GM23248 (cell line): ENCODE measurements around the gene NAT14. TPM values are rescaled to one million over a fixed set of nuclear protein-coding genes. Genes with fewer than 3 reads are reported as not detected.
"Not testable (repeated sequence)": the region's sequence is repeated elsewhere in the genome, so short reads cannot be mapped to it uniquely, and the experiment has no call there.

Experiments
- DNase-seq: peaks from one replicate; pipeline ENCODE4 v3.0.0-alpha.2; 2015
- H2AFZ ChIP-seq: fragments of 200-600 bp; sonication (generic); 2 replicates; pipeline ENCODE4 v1.6.1; 2016; ENCODE audit warnings: antibody characterized with exemption
- H3F3A ChIP-seq: fragments of 200-600 bp; sonication (generic); 2 replicates; pipeline ENCODE4 v1.6.1; 2016; ENCODE audit warnings: mild to moderate bottlenecking, antibody characterized with exemption, mixed run types; ENCODE audit not compliant: insufficient read depth
- H3K27ac ChIP-seq: fragments of 200-600 bp; sonication (generic); 2 replicates; pipeline ENCODE4 v1.5.1; 2016; ENCODE audit warnings: mild to moderate bottlenecking
- H3K27me3 ChIP-seq: fragments of 200-600 bp; sonication (generic); replicated peaks from 2 replicates; pipeline ENCODE4 v1.6.1; 2016; ENCODE audit warnings: mild to moderate bottlenecking; ENCODE audit not compliant: insufficient read depth
- H3K36me3 ChIP-seq: fragments of 200-600 bp; sonication (generic); 2 replicates; pipeline ENCODE4 v1.6.1; 2016; ENCODE audit warnings: low read depth, mild to moderate bottlenecking
- H3K4me1 ChIP-seq: fragments of 200-600 bp; sonication (generic); 2 replicates; pipeline ENCODE4 v1.6.1; 2016; ENCODE audit warnings: mild to moderate bottlenecking; ENCODE audit not compliant: insufficient read depth
- H3K4me2 ChIP-seq: fragments of 200-600 bp; sonication (generic); one replicate; pipeline ENCODE4 v1.6.1; 2016; ENCODE audit warnings: mild to moderate bottlenecking; ENCODE audit not compliant: unreplicated experiment
- H3K4me3 ChIP-seq: fragments of 200-600 bp; sonication (generic); 2 replicates; pipeline ENCODE4 v1.5.1; 2016; ENCODE audit warnings: mild to moderate bottlenecking
- H3K79me2 ChIP-seq: fragments of 200-600 bp; sonication (generic); 2 replicates; pipeline ENCODE4 v1.6.1; 2016; ENCODE audit warnings: mild to moderate bottlenecking; ENCODE audit not compliant: insufficient read depth
- H3K9ac ChIP-seq: fragments of 200-600 bp; sonication (generic); 2 replicates; pipeline ENCODE4 v1.6.1; 2016; ENCODE audit warnings: mild to moderate bottlenecking
- H3K9me2 ChIP-seq: fragments of 200-600 bp; sonication (generic); 2 replicates; pipeline ENCODE4 v1.6.1; 2016; ENCODE audit warnings: mixed run types, mild to moderate bottlenecking, moderate library complexity; ENCODE audit not compliant: insufficient read depth
- H3K9me3 ChIP-seq: fragments of 200-600 bp; sonication (generic); one replicate; pipeline ENCODE4 v1.6.1; 2017; ENCODE audit warnings: low read depth
- H4K20me1 ChIP-seq: fragments of 200-600 bp; sonication (generic); 2 replicates; pipeline ENCODE4 v1.6.0; 2016; ENCODE audit not compliant: insufficient read depth
- EZH2 ChIP-seq: fragments of 200-600 bp; sonication (generic); IDR thresholded peaks from 2 replicates; pipeline ENCODE4 v1.6.1; 2018; ENCODE audit warnings: antibody characterized with exemption, mild to moderate bottlenecking; ENCODE audit not compliant: insufficient read depth, poor library complexity, severe bottlenecking
- EZH2phosphoT487 ChIP-seq: fragments of 200-600 bp; sonication (generic); IDR thresholded peaks from 2 replicates; pipeline ENCODE4 v1.6.1; 2018; ENCODE audit warnings: antibody characterized with exemption, moderate library complexity, mild to moderate bottlenecking, low read depth; ENCODE audit not compliant: insufficient read depth
- WGBS, 2 experiments: methylation state at CpG; one replicate each; pipeline ENCODE4 v1.1.6; 2015 to 2017; ENCODE audit warnings: low lambda C conversion rate in 2 of 2, low coverage in 1 of 2; ENCODE audit errors: missing lambda C conversion rate in 2 of 2; 5-methylcytosine and 5-hydroxymethylcytosine counted together
- in situ Hi-C: fragments of 300-500 bp; cut with MboI; formaldehyde crosslinking; loops from 2 replicates; pipeline ENCODE4 v1.15.0; 2020
- polyA plus RNA-seq: library from polyadenylated mRNA; unstranded; fragments of >200 nt; fragmentation: Nextera tagmentation; extraction: Ambion mirVana; gene quantifications from 2 replicates; pipeline ENCODE4 v1.2.1, GENCODE V29; 2016
- total RNA-seq: library from RNA; depleted of rRNA; stranded (reverse); fragments of >200 nt; shearing (Covaris generic); gene quantifications from 2 replicates; pipeline ENCODE4 v1.2.3, GENCODE V29; 2014

Gene NAT14
- total and polyA plus RNA-seq, 2 experiments from 2014 or later = 12.0 to 13.4 TPM

DNA sequence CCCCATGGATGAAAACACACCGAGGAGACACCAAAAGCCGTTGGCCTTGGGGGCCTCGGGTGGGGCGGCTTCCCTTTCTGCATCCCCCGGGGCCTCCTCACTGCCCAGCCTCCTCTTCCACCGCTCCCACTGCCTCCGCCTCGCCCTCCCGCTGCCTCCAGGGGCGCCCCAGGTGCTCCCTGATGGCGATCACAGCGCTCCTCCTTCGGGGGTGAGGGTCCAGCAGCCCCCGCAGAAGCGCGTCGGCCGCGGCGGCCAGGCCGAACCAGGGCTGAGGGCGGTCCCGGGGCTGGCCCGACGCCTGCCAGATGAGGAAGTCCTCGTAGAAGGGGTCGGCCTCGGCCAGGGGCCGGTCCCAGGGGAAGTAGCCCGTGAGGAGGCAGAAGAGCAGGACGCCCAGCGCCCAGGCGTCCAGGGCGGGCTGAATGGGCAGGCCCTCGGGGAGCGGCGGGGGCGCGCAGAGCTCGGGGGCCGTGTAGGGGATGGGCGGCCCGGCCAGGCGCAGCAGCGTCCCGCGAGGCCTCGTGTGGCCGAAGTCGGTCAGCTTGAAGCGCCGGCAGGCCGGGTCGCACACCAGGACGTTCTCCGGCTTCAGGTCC, 44.7 kb downstream of the NAT14 start:
- no peak overlapping the region for H2AFZ ChIP-seq
- H3K4me3 ChIP-seq = no peak overlapping the region
- in situ Hi-C loops = no loop called here
- no peak overlapping the region for H3K4me2 ChIP-seq
- 80 to 83% methylated on average over 41 to 55 of the region's 56 CpGs for WGBS, 2 experiments
- no peaks in the 10 kb centered on the region for H3K36me3 ChIP-seq
- H3K27ac ChIP-seq = no peak overlapping the region
- H3K79me2 ChIP-seq = no peaks in the 10 kb centered on the region
- no peaks in the 10 kb centered on the region for H3K27me3 ChIP-seq
- TF ChIP-seq EZH2phosphoT487 (no peak), EZH2 (no peak)
- H3K9me2 ChIP-seq = no peaks in the 10 kb centered on the region
- H3F3A ChIP-seq = peaks cover 20% of the 10 kb centered on the region; the same call in 1 of the 2 replicates
- H3K4me1 ChIP-seq = no peaks in the 10 kb centered on the region; the same call in 1 of the 2 replicates
- no peak overlapping the region for H3K9ac ChIP-seq
- no peaks in the 10 kb centered on the region for H4K20me1 ChIP-seq
- DNase-seq = no peak
- no peaks in the 10 kb centered on the region for H3K9me3 ChIP-seq

GRCh38 chr19:55530996-55531395, 46.0 kb downstream of the NAT14 start:
- no peaks in the 10 kb centered on the region for H4K20me1 ChIP-seq
- H3K9ac ChIP-seq = no peak overlapping the region
- in situ Hi-C loops = no loop called here
- no peaks in the 10 kb centered on the region for H3K36me3 ChIP-seq
- H3K79me2 ChIP-seq = no peaks in the 10 kb centered on the region
- peaks cover 20% of the 10 kb centered on the region; the same call in 1 of the 2 replicates for H3F3A ChIP-seq
- TF ChIP-seq EZH2phosphoT487 = no peak
- TF ChIP-seq EZH2 = no peak
- H3K27me3 ChIP-seq = no peaks in the 10 kb centered on the region
- DNase-seq = no peak
- no peaks in the 10 kb centered on the region for H3K9me3 ChIP-seq
- no peaks in the 10 kb centered on the region for H3K9me2 ChIP-seq
- no peaks in the 10 kb centered on the region; the same call in 1 of the 2 replicates for H3K4me1 ChIP-seq
- no peak overlapping the region for H3K4me3 ChIP-seq
- H3K27ac ChIP-seq = no peak overlapping the region
- no peak overlapping the region for H3K4me2 ChIP-seq
- WGBS, 2 experiments = 81 to 85% methylated on average over 21 to 26 of the region's 26 CpGs
- H2AFZ ChIP-seq = no peak overlapping the region

DNA sequence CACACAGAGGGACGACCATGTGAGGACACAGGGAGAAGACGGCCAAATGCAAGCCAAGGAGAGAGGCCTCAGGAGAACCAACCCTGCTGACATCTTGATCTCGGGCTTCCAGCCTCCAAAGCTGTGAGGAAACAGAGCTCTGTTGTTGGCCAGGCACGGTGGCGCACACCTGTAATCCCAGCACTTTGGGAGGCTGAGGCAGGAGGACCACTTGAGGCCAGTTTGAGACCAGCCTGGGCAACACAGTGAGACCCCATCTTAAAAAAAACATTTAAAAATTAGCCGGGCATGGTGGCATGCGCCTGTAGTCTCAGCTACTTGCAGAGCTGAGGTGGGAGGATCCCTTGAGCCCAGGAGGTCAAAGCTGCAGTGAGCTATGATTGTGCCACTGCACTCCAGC, 49.3 kb downstream of the NAT14 start:
- H3K36me3 ChIP-seq, H3F3A ChIP-seq, H3K4me2 ChIP-seq, DNase-seq, H3K9me3 ChIP-seq, H3K27me3 ChIP-seq, H3K4me1 ChIP-seq, H2AFZ ChIP-seq, H3K79me2 ChIP-seq, H4K20me1 ChIP-seq, H3K9me2 ChIP-seq, in situ Hi-C loops, H3K27ac ChIP-seq, H3K9ac ChIP-seq, H3K4me3 ChIP-seq: not testable (repeated sequence)
- WGBS, 2 experiments = 71 to 76% methylated on average over 7 of the region's 7 CpGs

GRCh38 chr19:55535173-55535964, 50.4 kb downstream of the NAT14 start:
- WGBS, 2 experiments = 70 to 74% methylated on average over 12 of the region's 12 CpGs
- no peak overlapping the region for H3K9ac ChIP-seq
- H3F3A ChIP-seq = no peaks in the 10 kb centered on the region
- no peak overlapping the region for H3K27ac ChIP-seq
- H3K36me3 ChIP-seq = no peaks in the 10 kb centered on the region
- no peak for TF ChIP-seq EZH2
- TF ChIP-seq EZH2phosphoT487 = no peak
- no peaks in the 10 kb centered on the region for H3K4me1 ChIP-seq
- no peak overlapping the region for H3K4me2 ChIP-seq
- no peak overlapping the region for H3K4me3 ChIP-seq
- no peaks in the 10 kb centered on the region for H3K9me2 ChIP-seq
- no peak for DNase-seq
- H3K9me3 ChIP-seq = no peaks in the 10 kb centered on the region
- no peak overlapping the region for H2AFZ ChIP-seq
- H3K27me3 ChIP-seq = no peaks in the 10 kb centered on the region
- in situ Hi-C loops = no loop called here
- no peaks in the 10 kb centered on the region for H3K79me2 ChIP-seq
- no peaks in the 10 kb centered on the region for H4K20me1 ChIP-seq
